Measurements from ENCODE around the gene FGF14.
"Not testable (repeated sequence)": the region's sequence is repeated elsewhere in the genome, so short reads cannot be mapped to it uniquely, and the experiment has no call there.

Gene FGF14

GRCh38 chr13:102141625-102142472, 260.0 kb downstream of the FGF14 start:
- H3K4me3 Mint-ChIP-seq = no peak overlapping the region
- H3K4me1 Mint-ChIP-seq (ENCODE audit: low read depth) = no peaks in the 10 kb centered on the region
- H3K36me3 Mint-ChIP-seq (ENCODE audit: low read depth) = no peaks in the 10 kb centered on the region
- H3K27me3 Mint-ChIP-seq = no peaks in the 10 kb centered on the region
- no peak overlapping the region for H3K27ac Mint-ChIP-seq
- no peaks in the 10 kb centered on the region for H3K9me3 Mint-ChIP-seq

DNA sequence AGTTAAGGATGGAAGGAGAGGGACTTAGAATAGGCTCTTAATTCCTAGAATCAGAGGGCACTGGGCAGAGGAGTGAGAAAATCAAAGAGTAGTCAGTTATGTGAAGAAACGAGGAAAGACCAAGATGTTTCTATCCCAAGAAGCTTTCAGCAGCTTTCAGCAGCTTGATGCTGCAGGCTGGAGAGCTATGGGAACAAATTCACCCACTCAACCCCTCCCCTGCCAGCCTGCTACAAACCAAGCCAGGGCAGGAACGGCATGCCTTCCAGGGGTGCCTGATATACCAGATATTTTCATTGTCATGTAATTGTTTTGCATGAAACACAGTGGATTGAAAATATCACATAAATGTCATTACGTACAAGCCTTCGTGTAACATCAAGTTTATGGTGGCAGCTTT, 262.2 kb downstream of the FGF14 start:
- Mint-ChIP-seq H3K27ac (no peak overlapping the region), H3K27me3 (no peaks in the 10 kb centered on the region), H3K4me3 (no peak overlapping the region), H3K9me3 (no peaks in the 10 kb centered on the region), H3K4me1 (ENCODE audit: low read depth) (no peaks in the 10 kb centered on the region), H3K36me3 (ENCODE audit: low read depth) (no peaks in the 10 kb centered on the region)

DNA sequence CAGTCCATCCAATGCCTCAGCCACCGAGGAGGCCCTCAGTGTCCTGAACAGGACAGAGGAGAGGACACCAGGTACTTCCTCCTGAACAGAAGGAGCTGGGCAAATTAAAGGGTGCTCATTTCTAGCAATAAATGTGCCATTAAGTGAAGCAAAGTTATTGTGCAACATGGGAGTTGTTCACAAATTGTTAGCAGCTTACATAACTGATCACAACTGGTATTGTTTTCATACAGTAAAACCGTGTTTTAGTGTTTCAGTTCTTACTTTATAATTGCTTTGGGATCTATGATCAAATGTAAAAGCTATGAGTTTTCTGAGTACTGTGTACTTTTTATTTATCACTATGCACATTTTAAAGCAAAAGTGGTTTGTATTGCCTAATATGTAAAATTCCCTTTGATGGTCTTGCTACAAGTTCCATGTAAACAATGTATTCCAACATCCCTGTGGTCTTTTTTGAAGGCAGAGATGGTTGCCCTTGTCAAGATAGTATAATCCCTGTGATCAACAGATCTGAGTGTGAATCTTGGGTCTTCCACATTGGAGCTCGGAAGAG, 263.1 kb downstream of the FGF14 start:
- no peaks in the 10 kb centered on the region for H3K9me3 Mint-ChIP-seq
- H3K36me3 Mint-ChIP-seq (ENCODE audit: low read depth) = no peaks in the 10 kb centered on the region
- H3K4me3 Mint-ChIP-seq = no peak overlapping the region
- H3K4me1 Mint-ChIP-seq (ENCODE audit: low read depth) = no peaks in the 10 kb centered on the region
- no peaks in the 10 kb centered on the region for H3K27me3 Mint-ChIP-seq
- H3K27ac Mint-ChIP-seq = no peak overlapping the region

DNA sequence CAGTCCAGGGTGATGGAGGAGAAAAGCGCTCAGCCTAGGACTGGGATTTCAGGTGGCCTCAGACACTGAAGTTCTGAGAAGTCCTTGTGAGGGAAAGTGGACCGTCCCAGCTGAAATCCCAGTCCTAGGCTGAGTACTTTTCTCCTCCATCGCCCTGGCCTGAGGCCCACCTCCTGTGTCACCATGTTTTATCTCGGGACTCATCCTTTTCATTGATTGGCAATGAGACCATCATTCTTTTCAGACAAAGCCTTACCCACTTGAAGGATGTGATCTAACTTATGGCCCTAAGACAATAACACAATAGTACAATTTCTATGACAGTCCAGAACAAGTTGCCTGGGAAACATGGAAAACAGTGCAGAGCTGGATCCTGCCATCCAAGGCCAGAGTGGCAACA, 263.9 kb downstream of the FGF14 start:
- H3K36me3 Mint-ChIP-seq (ENCODE audit: low read depth); H3K4me3 Mint-ChIP-seq; H3K9me3 Mint-ChIP-seq; H3K27ac Mint-ChIP-seq; H3K4me1 Mint-ChIP-seq (ENCODE audit: low read depth); H3K27me3 Mint-ChIP-seq: not testable (repeated sequence)

- no peaks in the 10 kb centered on the region for H3K4me1 Mint-ChIP-seq (ENCODE audit: low read depth)
- no peaks in the 10 kb centered on the region for H3K36me3 Mint-ChIP-seq (ENCODE audit: low read depth)
- H3K27me3 Mint-ChIP-seq = peaks cover 3% of the 10 kb centered on the region
- no peak overlapping the region for H3K27ac Mint-ChIP-seq
- H3K9me3 Mint-ChIP-seq = no peaks in the 10 kb centered on the region
- H3K4me3 Mint-ChIP-seq = no peak overlapping the region
These were observed 265.0 kb downstream of the FGF14 start for GRCh38 chr13:102136735-102137296.

GRCh38 chr13:102132777-102133295, 269.0 kb downstream of the FGF14 start:
- Mint-ChIP-seq H3K4me3 (no peak overlapping the region), H3K9me3 (no peaks in the 10 kb centered on the region), H3K27me3 (peaks cover 6% of the 10 kb centered on the region)

DNA sequence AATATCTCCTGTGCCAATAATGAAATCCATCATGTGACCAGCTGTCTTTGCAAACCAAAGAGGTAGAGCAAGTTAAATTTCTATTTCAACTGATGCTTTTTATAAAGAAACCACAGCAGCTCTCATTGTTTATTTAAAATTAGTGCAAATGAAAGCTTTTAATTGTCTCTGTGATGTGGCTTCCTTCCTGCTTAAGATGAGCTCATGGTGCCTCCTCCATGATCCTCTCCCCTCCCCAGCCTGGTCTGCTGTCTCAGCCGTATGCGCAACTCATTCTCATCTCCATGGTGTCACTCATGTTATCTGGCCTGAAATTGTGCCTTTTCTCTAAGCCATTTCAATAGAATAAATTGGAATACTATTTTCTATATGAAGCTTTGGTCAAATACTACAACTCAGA, 270.6 kb downstream of the FGF14 start:
- H3K4me1 Mint-ChIP-seq (ENCODE audit: low read depth) = no peaks in the 10 kb centered on the region
- H3K4me3 Mint-ChIP-seq = no peak overlapping the region
- H3K36me3 Mint-ChIP-seq (ENCODE audit: low read depth) = no peaks in the 10 kb centered on the region
- H3K9me3 Mint-ChIP-seq = no peaks in the 10 kb centered on the region
- H3K27me3 Mint-ChIP-seq = peaks cover 6% of the 10 kb centered on the region
- no peak overlapping the region for H3K27ac Mint-ChIP-seq

More at GRCh38 chr13:102132777-102133295, 269.0 kb downstream of the FGF14 start:
- Mint-ChIP-seq H3K36me3 (ENCODE audit: low read depth) (no peaks in the 10 kb centered on the region), H3K27ac (no peak overlapping the region), H3K4me1 (ENCODE audit: low read depth) (no peaks in the 10 kb centered on the region)

GRCh38 chr13:102128216-102128810, 273.5 kb downstream of the FGF14 start:
- H3K36me3 Mint-ChIP-seq (ENCODE audit: low read depth) = no peaks in the 10 kb centered on the region
- no peak overlapping the region for H3K27ac Mint-ChIP-seq
- H3K4me3 Mint-ChIP-seq = no peak overlapping the region
- H3K4me1 Mint-ChIP-seq (ENCODE audit: low read depth) = no peaks in the 10 kb centered on the region
- H3K9me3 Mint-ChIP-seq = no peaks in the 10 kb centered on the region
- H3K27me3 Mint-ChIP-seq = peaks cover 6% of the 10 kb centered on the region

DNA sequence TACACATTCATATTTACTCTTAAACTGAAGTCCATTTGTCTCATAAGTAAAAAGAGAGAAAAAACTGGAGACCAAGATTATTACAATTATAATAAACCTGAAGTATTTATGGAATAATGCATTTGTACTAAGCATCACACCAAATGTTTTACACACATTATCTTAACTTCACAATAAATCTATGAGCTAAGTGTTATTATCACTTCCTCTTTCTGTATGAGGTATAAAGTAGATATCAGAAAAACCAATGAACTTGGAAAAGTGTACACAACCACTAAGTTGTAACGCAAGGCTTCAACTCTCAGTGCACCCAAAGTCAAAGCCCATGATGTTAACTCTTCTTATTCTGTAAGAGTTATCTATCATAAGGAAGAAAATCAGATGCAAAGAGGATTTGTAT, 274.7 kb downstream of the FGF14 start:
- Mint-ChIP-seq H3K27me3 (peaks cover 6% of the 10 kb centered on the region), H3K36me3 (ENCODE audit: low read depth) (no peaks in the 10 kb centered on the region), H3K4me1 (ENCODE audit: low read depth) (no peaks in the 10 kb centered on the region), H3K9me3 (no peaks in the 10 kb centered on the region), H3K27ac (no peak overlapping the region), H3K4me3 (no peak overlapping the region)

DNA sequence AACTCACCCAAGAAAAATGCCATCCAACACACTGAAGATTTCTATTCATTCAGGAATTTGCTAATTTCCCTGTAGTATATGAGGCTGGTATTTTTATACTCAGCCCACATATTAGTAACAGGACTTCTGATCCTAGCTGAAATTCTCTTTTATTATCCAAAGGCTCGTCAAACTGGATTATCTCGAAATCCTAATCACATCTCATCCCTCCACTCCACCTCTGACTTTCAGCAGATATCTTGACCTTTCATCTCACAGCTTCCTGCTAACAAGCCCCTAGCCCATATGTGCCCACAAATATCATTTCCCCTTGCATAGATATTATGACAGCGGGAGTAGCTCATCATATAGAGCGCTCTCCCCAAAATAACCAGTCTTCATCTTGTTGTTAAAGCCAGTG, 279.7 kb downstream of the FGF14 start:
- Mint-ChIP-seq H3K27ac (no peak overlapping the region), H3K4me3 (no peak overlapping the region), H3K27me3 (no peaks in the 10 kb centered on the region), H3K36me3 (ENCODE audit: low read depth) (no peaks in the 10 kb centered on the region), H3K9me3 (no peaks in the 10 kb centered on the region), H3K4me1 (ENCODE audit: low read depth) (no peaks in the 10 kb centered on the region)

DNA sequence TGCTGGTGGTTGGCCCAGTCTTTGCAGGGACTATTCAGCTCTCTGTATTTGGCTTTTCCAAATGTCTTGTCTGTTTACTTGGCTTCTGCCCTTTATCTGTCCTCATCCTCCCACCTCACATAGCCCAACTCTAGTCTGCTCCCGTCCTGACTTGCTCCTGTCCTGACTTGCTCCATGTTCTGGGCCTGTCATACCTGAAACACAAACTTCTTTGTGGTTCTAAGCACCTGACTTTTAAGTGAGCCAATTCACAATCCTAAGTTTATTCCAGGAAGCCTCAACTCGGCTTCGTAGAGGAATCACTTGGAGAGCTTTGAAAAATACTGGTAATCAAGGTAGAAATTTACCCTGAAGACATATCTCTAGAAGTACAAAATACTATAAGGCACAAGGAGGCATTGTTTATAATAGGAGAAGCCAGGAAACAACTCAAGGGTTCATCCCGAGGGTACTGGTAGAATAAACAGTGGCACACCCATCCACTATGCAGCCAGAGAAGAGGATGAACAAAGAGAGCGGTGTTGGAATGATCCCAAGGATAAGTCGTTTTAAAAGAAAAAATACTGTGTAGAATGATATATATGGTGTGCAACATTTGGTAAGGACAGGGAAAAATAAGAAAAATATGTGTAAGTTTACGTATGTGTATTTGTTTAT, 284.5 kb downstream of the FGF14 start:
- Mint-ChIP-seq H3K27ac (no peak overlapping the region), H3K4me3 (no peak overlapping the region), H3K27me3 (no peaks in the 10 kb centered on the region), H3K4me1 (ENCODE audit: low read depth) (no peaks in the 10 kb centered on the region), H3K9me3 (no peaks in the 10 kb centered on the region), H3K36me3 (ENCODE audit: low read depth) (no peaks in the 10 kb centered on the region)

DNA sequence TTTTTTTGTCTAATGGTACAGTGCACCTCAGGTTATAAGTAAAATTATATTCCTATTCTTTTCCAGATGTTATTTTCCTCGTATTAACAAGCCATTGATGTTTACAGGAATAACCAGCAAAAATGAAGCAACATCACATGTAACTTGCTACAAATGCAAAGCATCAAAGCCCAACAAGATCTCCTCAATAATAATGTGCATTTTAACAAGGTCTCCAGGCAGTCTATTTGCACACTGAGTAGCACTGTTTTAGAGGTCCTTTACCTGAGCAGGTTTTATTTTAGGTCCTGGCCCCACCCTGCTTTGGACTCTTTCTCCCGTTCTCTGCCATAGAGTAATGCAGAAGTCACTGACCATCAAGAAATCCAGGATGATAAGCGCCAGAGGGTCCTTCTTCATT, 298.4 kb downstream of the FGF14 start:
- Mint-ChIP-seq H3K36me3 (ENCODE audit: low read depth) (no peaks in the 10 kb centered on the region), H3K27me3 (no peaks in the 10 kb centered on the region), H3K4me1 (ENCODE audit: low read depth) (no peaks in the 10 kb centered on the region), H3K27ac (no peak overlapping the region), H3K4me3 (no peak overlapping the region), H3K9me3 (no peaks in the 10 kb centered on the region)

DNA sequence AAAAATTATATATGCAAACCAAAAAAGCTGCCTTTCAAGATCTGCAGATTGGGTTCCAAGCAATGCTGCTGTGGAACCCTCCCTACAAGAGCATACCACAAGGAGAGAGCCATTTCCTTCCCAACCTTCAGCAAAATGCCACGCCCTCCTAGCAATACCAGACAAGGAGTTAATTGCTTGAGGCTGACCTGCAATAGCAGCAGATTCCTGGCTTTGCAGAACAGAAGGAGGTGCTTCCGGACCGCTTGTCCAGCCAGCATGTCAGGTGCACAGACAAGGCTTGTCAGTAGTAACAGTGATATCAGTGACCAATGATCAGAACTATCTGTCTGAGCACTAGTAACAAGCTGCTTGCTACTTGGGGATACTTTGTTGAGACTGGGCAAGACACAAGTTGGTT, 301.6 kb downstream of the FGF14 start:
- no peaks in the 10 kb centered on the region for H3K4me1 Mint-ChIP-seq (ENCODE audit: low read depth)
- no peak overlapping the region for H3K27ac Mint-ChIP-seq
- H3K27me3 Mint-ChIP-seq = no peaks in the 10 kb centered on the region
- H3K9me3 Mint-ChIP-seq = no peaks in the 10 kb centered on the region
- no peak overlapping the region for H3K4me3 Mint-ChIP-seq
- H3K36me3 Mint-ChIP-seq (ENCODE audit: low read depth) = no peaks in the 10 kb centered on the region

DNA sequence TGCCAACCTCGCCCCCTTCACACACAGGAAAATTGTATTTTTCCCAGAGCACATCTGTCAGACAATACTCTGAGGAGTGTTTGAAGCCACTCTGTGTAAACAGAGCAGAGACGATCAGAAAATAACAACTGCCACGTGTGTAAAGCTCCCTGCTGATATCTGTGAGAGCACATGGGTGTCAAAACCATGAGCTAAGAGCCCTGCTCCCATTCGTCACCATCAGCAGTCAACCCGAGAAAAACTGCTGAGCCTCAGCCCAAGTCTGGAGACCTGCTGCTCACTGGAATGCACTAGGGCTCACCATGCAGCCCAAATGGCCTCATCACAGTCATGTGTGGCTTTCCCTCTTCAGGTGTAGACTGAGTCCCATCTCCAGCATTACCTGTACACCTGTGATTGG, 304.1 kb downstream of the FGF14 start:
- no peaks in the 10 kb centered on the region for H3K36me3 Mint-ChIP-seq (ENCODE audit: low read depth)
- H3K9me3 Mint-ChIP-seq = no peaks in the 10 kb centered on the region
- no peak overlapping the region for H3K27ac Mint-ChIP-seq
- no peaks in the 10 kb centered on the region for H3K4me1 Mint-ChIP-seq (ENCODE audit: low read depth)
- no peak overlapping the region for H3K4me3 Mint-ChIP-seq
- H3K27me3 Mint-ChIP-seq = peaks cover 5% of the 10 kb centered on the region

- not testable (repeated sequence) for H3K4me1 Mint-ChIP-seq (ENCODE audit: low read depth); H3K27me3 Mint-ChIP-seq; H3K27ac Mint-ChIP-seq; H3K9me3 Mint-ChIP-seq; H3K36me3 Mint-ChIP-seq (ENCODE audit: low read depth); H3K4me3 Mint-ChIP-seq
These were observed 308.6 kb downstream of the FGF14 start for GRCh38 chr13:102093288-102093687.

Measured in stimulated activated naive CD8-positive, alpha-beta T cell treated with anti-CD3 and anti-CD28 coated beads, Interleukin-15, Interleukin-2, amounts not matched to agents 100 ng/mL and 50 ng/mL, for 24 hours (primary cell).